ENCODE data around the gene SPIN1.

Gene SPIN1

GRCh38 chr9:88358723-88359122, 29.5 kb upstream of the SPIN1 start:
- H3K27me3 ChIP-seq (replicated peaks in 2 of 5; ENCODE audit: control insufficient read depth in 4 of 5, insufficient read depth in 5 of 5, low read length in 4 of 5): no peaks in the 10 kb centered on the region
- 47% methylated on average over 3 of the region's 4 CpGs for whole genome bisulfite sequencing (ENCODE audit: insufficient coverage)
- POLR2A ChIA-PET: no interaction called here
- H3K27ac ChIP-seq (ENCODE audit: insufficient read depth in 1 of 2, low read depth in 1 of 2, low read length in 2 of 2, poor library complexity in 1 of 2, severe bottlenecking in 2 of 2): no peak overlapping the region
- peak in 2 of 3 donors; percentile 26 to 69 for DNase-seq
- H3K9me3 ChIP-seq (ENCODE audit: control extremely low read depth in 1 of 5, control insufficient read depth in 4 of 5, insufficient read depth in 2 of 5, low read depth in 1 of 5, low read length in 4 of 5): peaks cover 0 to 15% (median 5%) of the 10 kb centered on the region in 5 experiments
- no peaks in the 10 kb centered on the region for H3K4me1 ChIP-seq (ENCODE audit: control extremely low read depth in 1 of 4, control insufficient read depth in 4 of 4, insufficient read depth in 4 of 4, low read length in 3 of 4)
- CTCF ChIA-PET: interaction anchor here (0.9 kb wide), 1 partner anchor 12 kb away, joined by 3 read pairs; no protein-coding TSS in a partner anchor
- no peaks in the 10 kb centered on the region for H3K36me3 ChIP-seq (ENCODE audit: control insufficient read depth in 4 of 4, insufficient read depth in 4 of 4, low read length in 3 of 4)
- H3K4me3 ChIP-seq (ENCODE audit: control insufficient read depth in 1 of 7, extremely low read depth in 1 of 7, insufficient read depth in 4 of 7, low read depth in 2 of 7, low read length in 6 of 7): no peak overlapping the region

- DNase-seq: no peak
- Histone ChIP-seq H3K4me1 (ENCODE audit: control extremely low read depth in 1 of 4, control insufficient read depth in 4 of 4, insufficient read depth in 4 of 4, low read length in 3 of 4) (no peaks in the 10 kb centered on the region), H3K27me3 (replicated peaks in 2 of 5; ENCODE audit: control insufficient read depth in 4 of 5, insufficient read depth in 5 of 5, low read length in 4 of 5) (no peaks in the 10 kb centered on the region), H3K4me3 (ENCODE audit: control insufficient read depth in 1 of 7, extremely low read depth in 1 of 7, insufficient read depth in 4 of 7, low read depth in 2 of 7, low read length in 6 of 7) (no peak overlapping the region), H3K27ac (ENCODE audit: insufficient read depth in 1 of 2, low read depth in 1 of 2, low read length in 2 of 2, poor library complexity in 1 of 2, severe bottlenecking in 2 of 2) (no peak overlapping the region), H3K9me3 (ENCODE audit: control extremely low read depth in 1 of 5, control insufficient read depth in 4 of 5, insufficient read depth in 2 of 5, low read depth in 1 of 5, low read length in 4 of 5) (peaks cover 0 to 6% (median 0%) of the 10 kb centered on the region in 5 experiments), H3K36me3 (ENCODE audit: control insufficient read depth in 4 of 4, insufficient read depth in 4 of 4, low read length in 3 of 4) (no peaks in the 10 kb centered on the region)
- CTCF ChIA-PET: no interaction called here
- POLR2A ChIA-PET: interaction anchor here (1.2 kb wide), 1 partner anchor 12 kb away, joined by 3 read pairs; no protein-coding TSS in a partner anchor
- WGBS (ENCODE audit: insufficient coverage): 97% methylated on average over 3 of the region's 3 CpGs
These were observed 28.3 kb upstream of the SPIN1 start for GRCh38 chr9:88359974-88360373.

GRCh38 chr9:88362681-88363080, 25.6 kb upstream of the SPIN1 start:
- peaks cover 0 to 4% (median 0%) of the 10 kb centered on the region in 5 experiments for H3K9me3 ChIP-seq (ENCODE audit: control extremely low read depth in 1 of 5, control insufficient read depth in 4 of 5, insufficient read depth in 2 of 5, low read depth in 1 of 5, low read length in 4 of 5)
- WGBS (ENCODE audit: insufficient coverage): 79% methylated on average over 2 of the region's 2 CpGs
- H3K36me3 ChIP-seq (ENCODE audit: control insufficient read depth in 4 of 4, insufficient read depth in 4 of 4, low read length in 3 of 4): no peaks in the 10 kb centered on the region
- CTCF ChIA-PET: interaction anchor here (0.8 kb wide), 1 partner anchor 14 kb away, joined by 6 read pairs; no protein-coding TSS in a partner anchor
- no peaks in the 10 kb centered on the region for H3K4me1 ChIP-seq (ENCODE audit: control extremely low read depth in 1 of 4, control insufficient read depth in 4 of 4, insufficient read depth in 4 of 4, low read length in 3 of 4)
- no peaks in the 10 kb centered on the region for H3K27me3 ChIP-seq (replicated peaks in 2 of 5; ENCODE audit: control insufficient read depth in 4 of 5, insufficient read depth in 5 of 5, low read length in 4 of 5)
- no peak for DNase-seq
- POLR2A ChIA-PET: no interaction called here
- H3K4me3 ChIP-seq (ENCODE audit: control insufficient read depth in 1 of 7, extremely low read depth in 1 of 7, insufficient read depth in 4 of 7, low read depth in 2 of 7, low read length in 6 of 7): no peak overlapping the region
- H3K27ac ChIP-seq (ENCODE audit: insufficient read depth in 1 of 2, low read depth in 1 of 2, low read length in 2 of 2, poor library complexity in 1 of 2, severe bottlenecking in 2 of 2): no peak overlapping the region

- no CpG with 5 or more reads among the region's 1 CpG for whole genome bisulfite sequencing (ENCODE audit: insufficient coverage)
- H3K36me3 ChIP-seq (ENCODE audit: control insufficient read depth in 4 of 4, insufficient read depth in 4 of 4, low read length in 3 of 4): no peaks in the 10 kb centered on the region
- peaks cover 0 to 7% (median 4%) of the 10 kb centered on the region in 5 experiments for H3K9me3 ChIP-seq (ENCODE audit: control extremely low read depth in 1 of 5, control insufficient read depth in 4 of 5, insufficient read depth in 2 of 5, low read depth in 1 of 5, low read length in 4 of 5)
- no peak for DNase-seq
- no peaks in the 10 kb centered on the region for H3K4me1 ChIP-seq (ENCODE audit: control extremely low read depth in 1 of 4, control insufficient read depth in 4 of 4, insufficient read depth in 4 of 4, low read length in 3 of 4)
- CTCF ChIA-PET: interaction anchor here (1.2 kb wide), 1 partner anchor 11 kb away, joined by 3 read pairs; no protein-coding TSS in a partner anchor
- H3K27ac ChIP-seq (ENCODE audit: insufficient read depth in 1 of 2, low read depth in 1 of 2, low read length in 2 of 2, poor library complexity in 1 of 2, severe bottlenecking in 2 of 2): no peak overlapping the region
- no peaks in the 10 kb centered on the region for H3K27me3 ChIP-seq (replicated peaks in 2 of 5; ENCODE audit: control insufficient read depth in 4 of 5, insufficient read depth in 5 of 5, low read length in 4 of 5)
- no peak overlapping the region for H3K4me3 ChIP-seq (ENCODE audit: control insufficient read depth in 1 of 7, extremely low read depth in 1 of 7, insufficient read depth in 4 of 7, low read depth in 2 of 7, low read length in 6 of 7)
- POLR2A ChIA-PET: no interaction called here
These were observed 24.6 kb upstream of the SPIN1 start for GRCh38 chr9:88363661-88364060.

GRCh38 chr9:88364706-88365105, 23.5 kb upstream of the SPIN1 start:
- Histone ChIP-seq H3K36me3 (ENCODE audit: control insufficient read depth in 4 of 4, insufficient read depth in 4 of 4, low read length in 3 of 4) (no peaks in the 10 kb centered on the region), H3K9me3 (ENCODE audit: control extremely low read depth in 1 of 5, control insufficient read depth in 4 of 5, insufficient read depth in 2 of 5, low read depth in 1 of 5, low read length in 4 of 5) (peaks cover 0 to 7% (median 4%) of the 10 kb centered on the region in 5 experiments), H3K27ac (ENCODE audit: insufficient read depth in 1 of 2, low read depth in 1 of 2, low read length in 2 of 2, poor library complexity in 1 of 2, severe bottlenecking in 2 of 2) (no peak overlapping the region), H3K4me1 (ENCODE audit: control extremely low read depth in 1 of 4, control insufficient read depth in 4 of 4, insufficient read depth in 4 of 4, low read length in 3 of 4) (no peaks in the 10 kb centered on the region), H3K4me3 (ENCODE audit: control insufficient read depth in 1 of 7, extremely low read depth in 1 of 7, insufficient read depth in 4 of 7, low read depth in 2 of 7, low read length in 6 of 7) (no peak overlapping the region), H3K27me3 (replicated peaks in 2 of 5; ENCODE audit: control insufficient read depth in 4 of 5, insufficient read depth in 5 of 5, low read length in 4 of 5) (no peaks in the 10 kb centered on the region)
- no peak for DNase-seq
- WGBS (ENCODE audit: insufficient coverage): 100% methylated on average over 1 of the region's 2 CpGs
- ChIA-PET CTCF (interaction anchor here (1.2 kb wide), 1 partner anchor 12 kb away, joined by 3 read pairs; no protein-coding TSS in a partner anchor), POLR2A (no interaction called here)

GRCh38 chr9:88370346-88370745, 17.9 kb upstream of the SPIN1 start:
- ChIA-PET CTCF (no interaction called here), POLR2A (no interaction called here)
- H3K36me3 ChIP-seq (ENCODE audit: control insufficient read depth in 4 of 4, insufficient read depth in 4 of 4, low read length in 3 of 4): no peaks in the 10 kb centered on the region
- DNase-seq: no peak
- H3K27ac ChIP-seq (ENCODE audit: insufficient read depth in 1 of 2, low read depth in 1 of 2, low read length in 2 of 2, poor library complexity in 1 of 2, severe bottlenecking in 2 of 2): no peak overlapping the region
- H3K4me3 ChIP-seq (ENCODE audit: control insufficient read depth in 1 of 7, extremely low read depth in 1 of 7, insufficient read depth in 4 of 7, low read depth in 2 of 7, low read length in 6 of 7): no peak overlapping the region
- no peaks in the 10 kb centered on the region for H3K4me1 ChIP-seq (ENCODE audit: control extremely low read depth in 1 of 4, control insufficient read depth in 4 of 4, insufficient read depth in 4 of 4, low read length in 3 of 4)
- peaks cover 0 to 7% (median 4%) of the 10 kb centered on the region in 5 experiments for H3K9me3 ChIP-seq (ENCODE audit: control extremely low read depth in 1 of 5, control insufficient read depth in 4 of 5, insufficient read depth in 2 of 5, low read depth in 1 of 5, low read length in 4 of 5)
- no peaks in the 10 kb centered on the region for H3K27me3 ChIP-seq (replicated peaks in 2 of 5; ENCODE audit: control insufficient read depth in 4 of 5, insufficient read depth in 5 of 5, low read length in 4 of 5)

- ChIA-PET POLR2A (interaction anchor here (0.7 kb wide), 1 partner anchor 12 kb away, joined by 3 read pairs; no protein-coding TSS in a partner anchor), CTCF (no interaction called here)
- 50% methylated on average over 1 of the region's 2 CpGs for WGBS (ENCODE audit: insufficient coverage)
- no peak for DNase-seq
- Histone ChIP-seq H3K9me3 (ENCODE audit: control extremely low read depth in 1 of 5, control insufficient read depth in 4 of 5, insufficient read depth in 2 of 5, low read depth in 1 of 5, low read length in 4 of 5) (peaks cover 0 to 9% (median 4%) of the 10 kb centered on the region in 5 experiments), H3K27me3 (replicated peaks in 2 of 5; ENCODE audit: control insufficient read depth in 4 of 5, insufficient read depth in 5 of 5, low read length in 4 of 5) (no peaks in the 10 kb centered on the region), H3K27ac (ENCODE audit: insufficient read depth in 1 of 2, low read depth in 1 of 2, low read length in 2 of 2, poor library complexity in 1 of 2, severe bottlenecking in 2 of 2) (no peak overlapping the region), H3K36me3 (ENCODE audit: control insufficient read depth in 4 of 4, insufficient read depth in 4 of 4, low read length in 3 of 4) (no peaks in the 10 kb centered on the region), H3K4me3 (ENCODE audit: control insufficient read depth in 1 of 7, extremely low read depth in 1 of 7, insufficient read depth in 4 of 7, low read depth in 2 of 7, low read length in 6 of 7) (no peak overlapping the region), H3K4me1 (ENCODE audit: control extremely low read depth in 1 of 4, control insufficient read depth in 4 of 4, insufficient read depth in 4 of 4, low read length in 3 of 4) (no peaks in the 10 kb centered on the region)
These were observed 16.1 kb upstream of the SPIN1 start for GRCh38 chr9:88372103-88372654.
